ENCODE data around the gene AKT2. TPM values are rescaled to one million over a fixed set of nuclear protein-coding genes. Genes with fewer than 3 reads are reported as not detected.
A peak's percentile ranks its signal among the peaks of the same experiment; 100 is the strongest.

The AKT2 gene
- total RNA-seq, 1 experiment from 2014 or later, result 149 TPM

DNA sequence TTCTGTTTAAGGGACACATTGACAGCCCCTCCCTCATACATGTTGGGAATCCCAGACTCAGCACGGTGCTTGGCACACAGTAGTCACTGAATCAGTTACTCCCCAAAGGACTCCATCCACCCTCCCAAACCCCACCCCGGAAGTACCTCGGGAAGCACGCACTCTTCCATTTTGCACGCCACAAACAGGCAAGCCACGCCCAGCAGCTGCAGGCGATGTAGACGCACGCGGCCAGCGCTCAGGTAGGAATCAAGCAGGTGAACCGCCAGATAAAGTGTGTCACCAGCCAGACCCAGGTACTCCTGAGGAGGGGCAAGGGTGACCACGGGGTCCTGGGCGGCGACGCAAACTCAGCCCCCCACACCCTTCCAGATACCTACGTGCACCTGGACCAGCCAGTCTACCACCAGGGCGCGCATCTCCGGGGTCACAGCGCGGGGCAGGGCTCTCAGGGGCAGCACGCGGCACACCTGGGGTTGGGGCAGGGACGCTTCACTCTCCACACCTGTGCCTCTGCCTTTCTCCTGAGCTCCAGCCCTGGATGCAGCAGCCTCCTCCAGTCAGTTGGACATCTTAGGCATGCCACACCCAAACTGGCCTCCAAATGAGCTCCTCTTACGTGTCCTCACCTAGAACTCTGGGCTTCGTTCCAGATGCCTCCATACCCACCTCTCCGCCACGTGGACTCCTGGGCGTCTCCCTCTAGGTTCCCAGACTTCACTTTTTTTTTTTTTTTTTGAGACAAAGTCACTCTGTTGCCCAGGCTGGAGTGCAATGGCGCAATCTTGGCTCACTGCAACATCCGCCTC, 60.6 kb downstream of the AKT2 start:
- no peaks in the 10 kb centered on the region for H3K27me3 ChIP-seq (ENCODE audit: insufficient read depth, low read depth)
- H3F3A ChIP-seq (ENCODE audit: insufficient read depth, low read depth), result peaks cover 12% of the 10 kb centered on the region; the same call in 1 of the 2 replicates
- CTCF ChIA-PET, result interaction anchor here (1.4 kb wide), 1 partner anchor 84 kb away, joined by 4 read pairs; no protein-coding TSS in a partner anchor
- peak; percentile 54 to 80 for DNase-seq
- no peak overlapping the region for H3K4me2 ChIP-seq
- TF ChIP-seq EZH2 (IDR thresholded peaks at IDR 0.05; ENCODE audit: low read depth) (no peak), CTCF (conservative IDR thresholded peaks at IDR 0.05) (no peak)
- no peaks in the 10 kb centered on the region for H3K9me2 ChIP-seq (ENCODE audit: insufficient read depth)
- no peak overlapping the region for H2AFZ ChIP-seq
- peaks cover 8% of the 10 kb centered on the region for H3K4me1 ChIP-seq (replicated peaks; ENCODE audit: insufficient read depth)
- BruUV-seq (replicated peaks), result no TSS peak
- H3K36me3 ChIP-seq (ENCODE audit: low read depth), result no peaks in the 10 kb centered on the region
- intact Hi-C loops (cut with micrococcal nuclease; ENCODE audit: unreplicated experiment), result no loop called here
- no peaks in the 10 kb centered on the region for H3K79me2 ChIP-seq (ENCODE audit: low read depth)
- no peaks in the 10 kb centered on the region for H3K9me3 ChIP-seq (ENCODE audit: insufficient read depth, low read depth)
- no peak overlapping the region for H3K4me3 ChIP-seq
- H3K27ac ChIP-seq, result no peak overlapping the region
- no peaks in the 10 kb centered on the region for H4K20me1 ChIP-seq (ENCODE audit: insufficient read depth)
- POLR2A ChIA-PET (ENCODE audit: unreplicated experiment), result interaction anchor here (0.7 kb wide), 1 partner anchor 330 kb away, joined by 9 read pairs; no protein-coding TSS in a partner anchor

- H3K4me2 ChIP-seq, result no peak overlapping the region
- no peak overlapping the region for H3K4me3 ChIP-seq
- no peak overlapping the region for H2AFZ ChIP-seq
- no TSS peak for BruUV-seq (replicated peaks)
- H3K9me3 ChIP-seq (ENCODE audit: insufficient read depth, low read depth), result no peaks in the 10 kb centered on the region
- no peaks in the 10 kb centered on the region for H3K27me3 ChIP-seq (ENCODE audit: insufficient read depth, low read depth)
- POLR2A ChIA-PET (ENCODE audit: unreplicated experiment), result no interaction called here
- peaks cover 17% of the 10 kb centered on the region for H3K4me1 ChIP-seq (replicated peaks; ENCODE audit: insufficient read depth)
- CTCF ChIA-PET, result interaction anchor here (0.7 kb wide), 1 partner anchor 985 kb away, joined by 3 read pairs; no protein-coding TSS in a partner anchor
- no peaks in the 10 kb centered on the region for H4K20me1 ChIP-seq (ENCODE audit: insufficient read depth)
- peaks cover 15% of the 10 kb centered on the region; the same call in 1 of the 2 replicates for H3F3A ChIP-seq (ENCODE audit: insufficient read depth, low read depth)
- no peak for DNase-seq
- intact Hi-C loops (cut with micrococcal nuclease; ENCODE audit: unreplicated experiment), result no loop called here
- no peaks in the 10 kb centered on the region for H3K9me2 ChIP-seq (ENCODE audit: insufficient read depth)
- H3K27ac ChIP-seq, result no peak overlapping the region
- no peaks in the 10 kb centered on the region for H3K79me2 ChIP-seq (ENCODE audit: low read depth)
- TF ChIP-seq CTCF (conservative IDR thresholded peaks at IDR 0.05) (no peak), EZH2 (IDR thresholded peaks at IDR 0.05; ENCODE audit: low read depth) (no peak)
- no peaks in the 10 kb centered on the region for H3K36me3 ChIP-seq (ENCODE audit: low read depth)
Observed at GRCh38 chr19:40223135-40223822, 61.9 kb downstream of the AKT2 start.

GRCh38 chr19:40221858-40222619, 63.1 kb downstream of the AKT2 start:
- Histone ChIP-seq H3K9me3 (ENCODE audit: insufficient read depth, low read depth) (no peaks in the 10 kb centered on the region), H3K4me1 (replicated peaks; ENCODE audit: insufficient read depth) (peaks cover 17% of the 10 kb centered on the region), H3F3A (ENCODE audit: insufficient read depth, low read depth) (peaks cover 15% of the 10 kb centered on the region; the same call in 1 of the 2 replicates), H3K36me3 (ENCODE audit: low read depth) (no peaks in the 10 kb centered on the region), H3K9me2 (ENCODE audit: insufficient read depth) (no peaks in the 10 kb centered on the region), H3K4me3 (no peak overlapping the region), H3K79me2 (ENCODE audit: low read depth) (no peaks in the 10 kb centered on the region), H3K27me3 (ENCODE audit: insufficient read depth, low read depth) (no peaks in the 10 kb centered on the region), H4K20me1 (ENCODE audit: insufficient read depth) (no peaks in the 10 kb centered on the region), H2AFZ (no peak overlapping the region), H3K4me2 (no peak overlapping the region), H3K27ac (no peak overlapping the region)
- TF ChIP-seq CTCF (conservative IDR thresholded peaks at IDR 0.05) (peak; percentile 97), EZH2 (IDR thresholded peaks at IDR 0.05; ENCODE audit: low read depth) (no peak)
- ChIA-PET POLR2A (ENCODE audit: unreplicated experiment) (no interaction called here), CTCF (no interaction called here)
- peak; percentile 73 to 84 for DNase-seq
- no TSS peak for BruUV-seq (replicated peaks)
- intact Hi-C loops (cut with micrococcal nuclease; ENCODE audit: unreplicated experiment), result loop anchor here (1.0 kb wide), 1 partner anchor 83 kb away; no protein-coding TSS in a partner anchor

Data from PC-9 (cell line).